GM12874 (cell line): ENCODE data around the gene SLC44A5.

ENCODE experiments used
- TF ChIP-seq, protein P1 (sequence below): IDR thresholded peaks from 2 replicates; pipeline ENCODE4 v1.5.1; 2011; ENCODE audit warnings: low read depth, mild to moderate bottlenecking, control low read depth, low read length, moderate library complexity; ENCODE audit not compliant: insufficient read depth

SLC44A5 gene

DNA sequence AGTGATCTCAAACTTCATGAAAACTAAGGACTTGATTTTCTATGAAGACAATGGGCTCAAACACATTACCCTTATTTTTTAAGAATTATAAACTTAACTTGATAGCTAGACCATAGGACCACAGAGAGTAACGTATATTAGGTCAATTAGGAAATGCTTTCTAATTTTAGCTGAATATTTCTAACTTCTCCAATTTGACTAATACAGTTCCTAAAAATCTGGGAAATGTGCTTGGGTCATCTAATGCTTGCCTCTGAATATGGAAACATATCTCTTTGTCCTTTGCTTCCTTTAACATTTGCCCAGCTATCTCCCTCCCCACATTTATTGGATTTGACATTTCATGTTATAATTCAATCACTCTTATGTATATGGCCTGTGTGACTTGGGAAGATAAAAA, 335.3 kb downstream of the SLC44A5 start:
- TF ChIP-seq, protein P1, sequence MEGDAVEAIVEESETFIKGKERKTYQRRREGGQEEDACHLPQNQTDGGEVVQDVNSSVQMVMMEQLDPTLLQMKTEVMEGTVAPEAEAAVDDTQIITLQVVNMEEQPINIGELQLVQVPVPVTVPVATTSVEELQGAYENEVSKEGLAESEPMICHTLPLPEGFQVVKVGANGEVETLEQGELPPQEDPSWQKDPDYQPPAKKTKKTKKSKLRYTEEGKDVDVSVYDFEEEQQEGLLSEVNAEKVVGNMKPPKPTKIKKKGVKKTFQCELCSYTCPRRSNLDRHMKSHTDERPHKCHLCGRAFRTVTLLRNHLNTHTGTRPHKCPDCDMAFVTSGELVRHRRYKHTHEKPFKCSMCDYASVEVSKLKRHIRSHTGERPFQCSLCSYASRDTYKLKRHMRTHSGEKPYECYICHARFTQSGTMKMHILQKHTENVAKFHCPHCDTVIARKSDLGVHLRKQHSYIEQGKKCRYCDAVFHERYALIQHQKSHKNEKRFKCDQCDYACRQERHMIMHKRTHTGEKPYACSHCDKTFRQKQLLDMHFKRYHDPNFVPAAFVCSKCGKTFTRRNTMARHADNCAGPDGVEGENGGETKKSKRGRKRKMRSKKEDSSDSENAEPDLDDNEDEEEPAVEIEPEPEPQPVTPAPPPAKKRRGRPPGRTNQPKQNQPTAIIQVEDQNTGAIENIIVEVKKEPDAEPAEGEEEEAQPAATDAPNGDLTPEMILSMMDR: no peak

DNA sequence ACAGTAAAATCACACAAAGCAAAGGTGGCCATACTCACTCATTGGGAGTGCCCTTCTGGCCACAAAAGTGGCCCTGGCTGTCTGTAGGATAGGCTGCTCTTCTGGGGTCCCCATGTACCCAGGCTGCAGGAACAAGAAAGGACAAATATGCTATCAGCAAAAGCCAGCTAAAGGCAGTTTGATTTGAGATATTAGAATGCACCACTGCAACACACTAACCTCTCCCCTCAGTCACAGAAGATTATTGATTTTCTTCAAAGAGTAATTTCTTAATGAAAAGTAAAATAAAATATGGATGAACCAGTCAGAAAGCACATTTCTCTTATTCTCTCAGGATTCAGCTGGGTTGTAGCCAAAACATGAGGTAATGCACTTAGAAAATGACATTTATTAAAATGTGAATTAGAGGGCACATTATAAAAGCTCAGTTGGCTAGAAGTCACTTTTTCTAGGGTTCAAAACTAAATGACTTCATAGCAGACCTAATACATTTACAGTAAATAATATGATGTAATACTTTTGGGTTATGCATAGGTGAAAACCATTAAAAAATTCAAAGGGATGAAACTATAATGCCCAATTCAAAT, 335.9 kb downstream of the SLC44A5 start:
- TF ChIP-seq, protein P1: no peak

DNA sequence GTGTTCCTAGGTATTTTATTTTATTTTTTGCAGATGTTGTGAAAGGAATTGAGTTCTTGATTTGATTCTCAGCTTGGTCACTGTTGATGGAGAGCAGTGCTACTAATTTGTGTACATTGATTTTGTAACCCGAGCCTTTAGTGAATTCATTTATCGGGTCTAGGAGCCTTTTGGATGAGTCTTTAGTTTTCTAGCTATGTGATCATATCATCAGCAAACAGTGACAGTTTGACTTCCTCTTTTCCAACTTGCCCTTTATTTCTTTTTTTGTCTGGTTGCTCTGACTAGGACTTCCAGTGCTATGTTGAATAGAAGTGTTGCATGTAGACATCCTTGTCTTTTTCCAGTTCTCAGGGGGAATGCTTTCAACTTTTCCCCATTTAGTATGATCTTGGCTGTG, 337.8 kb downstream of the SLC44A5 start:
- TF ChIP-seq, protein P1: no peak

GRCh38 chr1:75265792-75266191, 345.1 kb downstream of the SLC44A5 start:
- TF ChIP-seq, protein P1: peak; percentile 48; the same call in 1 of the 2 replicates

GRCh38 chr1:75264112-75264511, 346.8 kb downstream of the SLC44A5 start:
- TF ChIP-seq, protein P1: no peak

- TF ChIP-seq, protein P1: no peak
Measured at GRCh38 chr1:75258351-75258750, 352.6 kb downstream of the SLC44A5 start.

DNA sequence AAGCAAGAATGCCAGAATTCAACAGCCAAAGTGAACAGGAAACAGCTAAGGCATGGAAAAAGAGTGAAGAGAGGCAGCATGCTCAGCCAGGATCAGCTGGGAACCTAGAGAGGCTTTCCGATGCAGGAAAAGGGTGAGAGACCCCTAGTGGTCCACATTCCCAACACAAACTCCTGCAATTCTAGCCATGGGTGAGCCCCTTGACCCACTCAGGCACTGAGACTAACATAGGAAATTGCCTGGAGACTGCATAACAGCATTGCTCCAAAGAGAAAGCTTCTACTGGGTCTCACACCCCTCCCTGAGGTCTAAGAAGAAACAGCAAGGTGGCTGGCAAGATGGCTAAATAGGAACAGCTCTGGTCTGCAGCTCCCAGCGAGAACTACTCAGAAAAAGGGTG, 353.5 kb downstream of the SLC44A5 start:
- TF ChIP-seq, protein P1: no peak
